HAP-1 (cell line): ENCODE measurements around the gene EIF5A.

Experiments
- DNase-seq, 2 experiments: peaks; one replicate each; pipeline ENCODE4 v3.0.0-alpha.2; 2016 to 2020; ENCODE audit warnings: low spot score in 2 of 2
- H3K27me3 ChIP-seq: fragments of 250-450 bp; sonication (Bioruptor Pico); 2 replicates; pipeline ENCODE4 v1.5.1; 2020; ENCODE audit warnings: low read depth, mild to moderate bottlenecking, moderate library complexity
- H3K36me3 ChIP-seq: fragments of 250-450 bp; sonication (Bioruptor Pico); replicated peaks from 2 replicates; pipeline ENCODE4 v1.5.1; 2020; ENCODE audit warnings: mild to moderate bottlenecking
- H3K4me1 ChIP-seq: fragments of 250-450 bp; sonication (Bioruptor Pico); 2 replicates; pipeline ENCODE4 v1.5.1; 2020; ENCODE audit warnings: mild to moderate bottlenecking
- H3K4me3 ChIP-seq: fragments of 250-450 bp; sonication (Bioruptor Pico); 2 replicates; pipeline ENCODE4 v1.5.1; 2020; ENCODE audit warnings: mild to moderate bottlenecking, moderate library complexity
- H3K9me3 ChIP-seq: fragments of 250-450 bp; sonication (Bioruptor Pico); 2 replicates; pipeline ENCODE4 v1.5.1; 2020; ENCODE audit warnings: mild to moderate bottlenecking, moderate library complexity
- in situ Hi-C: fragments of 300-500 bp; cut with MboI; formaldehyde crosslinking; loops from 3 replicates; pipeline ENCODE4 v1.14.3; 2020; ENCODE audit warnings: low sequenced_read_pairs, inconsistent platforms, mixed read lengths

The EIF5A gene

DNA sequence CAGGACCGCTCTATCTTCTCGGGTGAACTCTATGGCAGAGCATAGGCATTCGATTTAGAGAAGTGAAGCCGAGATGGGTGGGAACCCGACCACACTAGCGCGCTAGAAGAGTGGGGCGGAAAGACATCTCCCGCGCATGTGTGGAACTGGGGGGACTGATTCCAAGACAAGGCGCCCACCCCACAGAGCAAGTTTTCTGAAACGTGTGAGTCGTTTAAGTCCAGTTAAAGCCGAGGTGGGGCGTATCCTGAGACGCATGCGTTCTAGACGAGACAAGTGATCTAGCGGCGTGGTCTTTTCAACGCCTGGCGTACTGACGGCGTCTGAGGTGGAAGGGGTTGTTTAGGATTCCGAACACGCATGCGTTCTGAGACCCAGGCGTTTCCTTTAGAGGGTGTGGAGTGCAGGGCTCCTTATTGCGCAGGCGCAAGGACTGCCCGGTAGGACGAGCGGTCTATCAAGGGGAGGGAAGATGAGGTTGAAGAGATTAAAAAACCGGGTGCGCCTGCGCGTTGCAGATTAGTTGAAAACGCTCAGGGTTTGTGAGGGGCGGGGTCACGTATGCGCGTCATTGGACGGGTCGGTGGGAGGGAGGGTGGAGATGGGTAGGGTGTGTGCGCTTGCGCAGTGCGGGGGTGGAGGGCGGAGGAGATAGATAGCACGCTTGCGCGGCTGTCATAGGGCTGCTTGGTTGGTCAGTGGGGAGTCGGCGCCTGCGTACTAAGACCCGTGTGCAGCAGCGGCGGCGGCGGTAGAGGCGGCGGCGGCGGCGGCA, at the start of gene EIF5A:
Gene EIF5A (plus strand): TSS at position 718 of the 775 bp plus-strand sequence. CDS start 2,008 bp downstream, outside the sequence.
- H3K4me1 ChIP-seq: peaks cover 3% of the 10 kb centered on the region
- in situ Hi-C loops: no loop called here
- peaks cover 42% of the 10 kb centered on the region for H3K36me3 ChIP-seq
- no peaks in the 10 kb centered on the region for H3K27me3 ChIP-seq
- H3K9me3 ChIP-seq: no peaks in the 10 kb centered on the region
- H3K4me3 ChIP-seq: peak within 1 kb of the TSS; percentile 90
- peak; percentile 100 for DNase-seq

DNA sequence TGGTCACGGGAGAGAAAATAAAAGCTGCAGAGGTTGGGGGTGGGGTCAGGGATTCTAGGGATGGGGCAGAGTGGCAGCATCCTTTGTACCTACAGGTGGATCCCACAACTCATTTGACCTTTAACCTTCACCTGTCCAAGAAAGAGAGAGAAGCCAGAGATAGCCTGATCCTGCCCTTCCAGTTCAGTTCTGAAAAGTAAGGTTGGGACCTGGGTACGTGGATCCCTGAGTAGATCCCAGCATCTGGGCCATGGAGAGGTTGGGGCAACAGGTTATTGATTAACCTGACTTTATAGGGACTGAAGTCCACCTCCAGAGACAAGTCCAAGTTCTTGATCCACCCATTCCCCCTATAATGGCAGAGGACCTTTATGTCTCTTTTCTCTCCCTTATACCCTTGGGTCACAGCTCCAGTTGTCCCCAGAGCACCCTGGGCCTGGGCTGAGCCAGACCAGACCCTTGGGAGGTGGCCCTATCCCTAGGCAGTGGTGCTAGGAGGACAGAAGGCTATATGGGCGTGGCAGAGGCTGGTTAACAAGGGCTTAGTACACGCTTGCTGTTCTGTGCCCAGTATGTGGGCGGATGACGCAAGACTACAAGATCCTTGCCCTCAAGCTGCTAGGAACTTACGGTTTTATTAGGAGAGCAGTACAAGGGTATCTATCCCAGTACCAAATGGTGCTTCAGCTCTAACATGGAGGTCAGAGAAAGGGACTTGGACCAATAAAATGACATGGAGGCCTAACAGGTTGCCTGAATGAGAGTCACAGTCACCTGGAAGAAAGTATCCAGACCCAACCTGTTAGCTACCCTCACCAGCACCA, 48.5 kb upstream of the EIF5A start:
- Histone ChIP-seq H3K36me3 (peaks cover 50% of the 10 kb centered on the region), H3K27me3 (no peaks in the 10 kb centered on the region), H3K4me3 (no peak overlapping the region), H3K4me1 (peaks cover 12% of the 10 kb centered on the region), H3K9me3 (no peaks in the 10 kb centered on the region)
- in situ Hi-C loops: no loop called here
- no peak for DNase-seq

DNA sequence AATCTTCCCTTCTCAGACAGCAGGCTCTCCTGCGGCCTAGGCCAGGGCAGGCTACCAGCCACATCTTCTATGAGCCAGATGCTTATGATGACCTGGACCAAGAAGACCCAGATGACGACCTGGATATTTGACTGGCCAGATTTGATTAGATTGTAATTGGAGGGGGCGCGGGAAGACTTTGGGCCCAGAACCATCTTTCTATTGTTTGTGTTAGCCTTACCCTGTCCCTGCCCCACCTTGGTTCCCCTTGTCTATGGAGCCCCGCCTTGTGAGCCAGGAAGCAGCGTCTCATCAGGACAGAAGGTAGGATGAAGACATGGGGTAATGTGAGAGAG, 47.9 kb upstream of the EIF5A start:
- Histone ChIP-seq H3K4me3 (no peak overlapping the region), H3K27me3 (no peaks in the 10 kb centered on the region), H3K4me1 (peaks cover 17% of the 10 kb centered on the region), H3K36me3 (peaks cover 44% of the 10 kb centered on the region), H3K9me3 (no peaks in the 10 kb centered on the region)
- in situ Hi-C loops: no loop called here
- DNase-seq: no peak

DNA sequence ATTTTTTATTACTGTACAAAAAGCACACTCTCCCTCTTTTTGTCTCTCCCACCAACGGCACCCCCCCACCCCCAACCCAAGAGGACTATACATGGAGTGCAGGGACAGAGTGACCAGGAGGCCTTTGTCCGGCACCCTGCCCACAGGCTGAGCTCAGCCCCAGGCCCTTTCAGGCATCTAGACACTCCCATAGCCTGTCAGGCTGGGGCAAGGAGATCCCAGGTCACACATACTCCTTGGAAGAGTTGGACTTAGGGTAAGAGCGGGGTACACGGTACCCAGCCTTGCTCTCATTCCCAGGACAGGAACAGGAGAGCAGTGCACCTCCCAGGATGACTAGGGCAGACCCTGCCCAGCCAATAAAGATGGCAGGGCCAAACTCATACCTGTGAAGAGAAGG, 47.3 kb upstream of the EIF5A start:
- Histone ChIP-seq H3K36me3 (peaks cover 43% of the 10 kb centered on the region), H3K4me3 (no peak overlapping the region), H3K4me1 (peaks cover 22% of the 10 kb centered on the region), H3K9me3 (no peaks in the 10 kb centered on the region), H3K27me3 (no peaks in the 10 kb centered on the region)
- in situ Hi-C loops: no loop called here
- no peak for DNase-seq

DNA sequence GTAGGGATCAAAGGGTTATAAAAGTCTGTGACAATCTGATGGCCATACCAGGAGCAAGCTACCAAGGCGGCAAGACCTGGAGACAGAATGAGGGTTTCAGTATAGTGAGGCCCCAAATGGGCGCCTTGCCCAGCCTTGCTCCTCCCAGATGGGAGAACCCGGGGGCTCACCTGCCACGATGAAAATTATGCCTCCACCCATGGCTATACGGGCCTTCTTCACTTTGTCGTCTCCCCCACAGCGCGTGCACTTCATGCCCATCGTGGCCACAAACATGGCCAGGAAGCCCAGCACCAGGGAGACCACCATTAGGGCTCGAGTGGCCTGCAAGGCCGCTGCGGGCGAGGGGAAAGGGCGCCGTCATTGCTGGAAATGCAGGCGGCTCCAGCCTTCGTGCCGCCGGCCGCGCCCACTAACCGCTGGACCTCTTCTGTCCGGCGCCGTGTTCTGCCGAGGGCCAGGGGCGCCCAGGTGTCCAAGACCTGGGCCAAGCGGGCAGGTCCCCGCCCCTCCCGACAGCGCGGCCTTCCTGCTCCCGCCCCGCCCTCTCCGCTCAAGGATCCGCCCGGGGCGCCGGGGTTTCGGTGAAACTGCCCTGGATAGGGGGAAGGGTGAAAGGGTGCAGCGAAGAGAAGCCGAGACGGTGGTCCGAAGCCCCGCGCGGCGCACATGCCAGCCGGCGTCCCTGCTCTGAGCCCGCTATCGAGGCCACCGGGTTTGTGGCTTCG, 46.6 kb upstream of the EIF5A start:
- in situ Hi-C loops: no loop called here
- H3K4me3 ChIP-seq: no peak overlapping the region
- no peak for DNase-seq
- peaks cover 43% of the 10 kb centered on the region for H3K36me3 ChIP-seq
- H3K9me3 ChIP-seq: no peaks in the 10 kb centered on the region
- H3K4me1 ChIP-seq: peaks cover 26% of the 10 kb centered on the region
- H3K27me3 ChIP-seq: no peaks in the 10 kb centered on the region

DNA sequence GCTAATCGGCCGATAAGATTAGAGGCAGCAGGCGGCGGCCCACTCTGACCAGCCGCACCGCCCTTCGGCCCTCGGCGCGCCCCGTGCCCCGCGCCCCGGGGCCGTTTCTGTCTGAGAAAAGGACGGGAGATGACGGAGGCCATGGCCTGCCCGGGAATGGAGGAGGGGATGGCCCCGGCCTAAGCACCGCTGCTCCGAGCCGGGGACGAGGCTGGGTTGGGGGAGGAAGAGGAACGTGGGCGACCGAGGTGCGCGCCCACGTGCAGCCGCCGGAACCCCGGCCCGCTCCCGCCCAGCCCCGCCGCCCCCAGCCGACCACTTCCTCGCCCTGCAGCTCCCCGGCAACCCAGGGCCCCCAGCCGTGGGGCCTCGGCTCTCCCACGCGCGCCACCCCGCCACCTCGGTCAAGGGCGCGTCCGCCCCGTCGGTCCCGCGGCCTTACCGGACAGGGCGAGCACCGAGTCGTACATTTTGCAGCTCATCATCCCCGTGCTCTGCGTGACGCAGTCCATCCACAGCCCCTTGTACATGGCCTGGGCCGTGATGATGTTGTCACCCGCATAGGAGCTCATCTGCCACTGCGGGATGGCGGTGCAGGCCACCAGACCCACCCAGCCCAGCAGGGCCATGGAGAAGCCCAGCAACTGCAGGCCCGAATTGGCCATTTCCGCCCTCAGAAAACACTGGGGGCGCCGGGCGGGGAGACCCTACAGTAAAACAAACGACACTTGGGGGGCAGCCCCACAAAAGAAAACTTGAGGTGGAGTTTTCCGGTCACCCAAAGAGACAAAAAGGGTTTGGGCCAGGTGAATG, 45.8 kb upstream of the EIF5A start:
- Histone ChIP-seq H3K36me3 (peaks cover 35% of the 10 kb centered on the region), H3K4me3 (no peak overlapping the region), H3K27me3 (no peaks in the 10 kb centered on the region), H3K4me1 (peaks cover 29% of the 10 kb centered on the region), H3K9me3 (no peaks in the 10 kb centered on the region)
- in situ Hi-C loops: no loop called here
- no peak for DNase-seq

DNA sequence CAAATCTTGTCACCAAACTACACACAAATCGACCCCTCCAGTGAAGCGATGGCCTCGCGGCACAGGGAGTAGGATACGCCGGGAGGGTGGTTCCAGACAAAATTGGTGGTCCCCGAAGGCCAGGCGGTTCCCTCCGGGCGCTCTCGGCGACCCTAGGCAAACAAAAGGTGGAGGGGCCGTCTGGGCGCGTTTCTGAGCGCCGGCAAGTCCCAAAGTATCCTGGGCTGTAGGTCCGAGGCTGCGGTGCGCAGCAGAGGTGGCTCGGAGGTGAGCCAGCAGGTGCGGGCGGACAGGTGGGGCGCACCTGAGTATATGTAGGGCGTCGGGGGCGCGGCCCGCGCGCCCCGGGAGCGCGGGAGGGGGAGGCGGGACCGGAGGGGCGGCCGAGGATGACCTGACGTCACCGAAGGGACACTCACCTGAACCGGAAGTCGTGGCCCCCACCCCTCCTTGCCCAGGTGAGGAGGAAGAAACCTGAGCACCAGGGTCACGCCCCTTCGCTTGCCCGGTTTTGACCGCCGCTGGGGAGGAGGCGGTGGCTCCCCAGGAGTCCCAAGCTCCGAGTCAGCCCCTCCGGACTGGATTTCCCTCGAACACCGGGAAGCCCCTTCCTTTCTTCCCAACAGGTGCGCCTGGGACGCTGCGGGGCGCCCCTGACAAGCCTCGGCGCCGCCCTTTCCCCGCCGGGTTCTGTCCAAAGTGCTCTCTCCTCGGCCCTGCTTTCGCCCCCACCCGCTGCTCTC, 45.1 kb upstream of the EIF5A start, which contains the start of gene CLDN7:
Gene CLDN7 (minus strand): TSS at position 287 of the 743 bp plus-strand sequence. CDS start 435 bp downstream, outside the sequence.
- Histone ChIP-seq H3K4me3 (no peak within 1 kb of the TSS), H3K9me3 (no peaks in the 10 kb centered on the region), H3K4me1 (peaks cover 29% of the 10 kb centered on the region), H3K36me3 (peaks cover 28% of the 10 kb centered on the region), H3K27me3 (no peaks in the 10 kb centered on the region)
- in situ Hi-C loops: no loop called here
- no peak for DNase-seq

DNA sequence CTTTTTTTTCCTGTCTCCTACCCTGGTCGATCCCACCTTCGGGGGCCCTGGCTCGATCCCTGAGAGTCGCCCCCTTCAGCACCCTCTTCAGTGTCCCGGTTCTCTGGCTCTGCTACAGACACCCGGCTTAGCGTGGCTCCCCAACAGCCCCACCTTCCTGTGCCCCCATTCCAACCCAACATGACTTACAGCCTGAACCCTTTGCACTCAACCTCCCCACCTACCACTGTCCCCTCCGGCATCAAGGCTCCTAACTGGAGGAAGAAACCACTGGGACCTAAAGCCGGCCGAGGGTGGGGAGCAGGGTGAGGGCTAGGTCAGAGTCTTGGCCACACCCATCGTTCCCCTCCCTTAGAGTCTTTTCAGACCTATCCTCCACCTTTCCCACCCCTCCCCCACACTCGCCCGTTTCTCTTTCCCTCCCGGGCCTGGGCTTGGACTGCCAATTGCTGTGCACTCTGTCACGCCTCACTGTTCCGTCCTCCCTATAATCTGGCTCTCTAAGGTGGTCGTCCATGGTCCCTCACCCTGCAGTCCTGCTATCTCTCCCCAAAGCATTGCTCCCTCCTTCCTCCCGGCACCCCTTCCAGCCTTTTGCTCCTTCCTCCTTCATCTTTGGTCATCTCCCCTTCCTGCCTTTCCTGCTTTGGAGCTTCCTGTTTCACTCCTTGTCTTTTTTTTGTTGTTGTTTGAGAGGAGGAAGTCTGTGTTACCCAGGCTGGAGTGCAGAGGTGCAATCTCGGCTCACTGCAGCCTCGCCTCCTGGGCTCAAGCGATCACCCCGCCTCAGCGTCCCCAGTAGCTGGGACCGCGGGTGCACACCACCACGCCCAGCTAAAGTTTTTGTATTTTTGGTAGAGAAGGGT, 44.3 kb upstream of the EIF5A start:
- Histone ChIP-seq H3K9me3 (no peaks in the 10 kb centered on the region), H3K4me3 (no peak overlapping the region), H3K4me1 (peaks cover 29% of the 10 kb centered on the region), H3K27me3 (no peaks in the 10 kb centered on the region), H3K36me3 (peaks cover 21% of the 10 kb centered on the region)
- in situ Hi-C loops: no loop called here
- peak; percentile 46 to 82 for DNase-seq

DNA sequence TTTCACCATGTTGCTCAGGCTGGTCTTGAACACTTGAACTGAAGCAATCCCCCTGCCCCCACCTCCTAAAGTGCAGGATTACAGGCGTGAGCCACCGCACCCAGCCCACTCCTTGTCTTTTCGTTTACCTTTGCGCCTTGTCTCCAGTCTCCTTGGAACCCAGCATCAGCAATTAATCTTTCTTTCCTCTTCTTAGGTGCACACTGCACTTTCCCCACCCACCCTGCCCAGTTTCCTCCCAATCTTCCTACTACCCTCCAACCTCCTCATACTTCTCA, 43.7 kb upstream of the EIF5A start:
- peaks cover 29% of the 10 kb centered on the region for H3K4me1 ChIP-seq
- no peaks in the 10 kb centered on the region for H3K27me3 ChIP-seq
- peak in 1 of 2 experiments; percentile 17 for DNase-seq
- H3K36me3 ChIP-seq: peaks cover 15% of the 10 kb centered on the region
- in situ Hi-C loops: no loop called here
- H3K4me3 ChIP-seq: no peak overlapping the region
- H3K9me3 ChIP-seq: no peaks in the 10 kb centered on the region

DNA sequence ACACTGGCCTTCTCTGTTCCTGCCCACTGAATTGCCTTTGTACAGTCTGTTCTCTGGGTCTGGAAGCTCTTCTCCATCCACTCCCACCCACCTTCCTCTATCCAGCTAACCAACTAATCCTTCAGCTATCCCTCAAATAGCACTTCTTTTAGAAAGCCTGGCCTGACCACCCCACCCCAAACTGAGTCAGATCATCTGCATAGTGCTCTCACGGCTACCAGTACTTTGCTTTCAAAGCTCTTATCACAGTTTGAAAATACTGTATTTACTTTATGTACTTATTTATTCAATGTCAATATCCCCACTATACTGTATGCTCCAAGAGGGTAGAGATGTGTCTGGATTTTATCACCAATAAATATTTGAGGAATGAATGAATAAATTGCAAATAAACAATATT, 40.6 kb upstream of the EIF5A start:
- Histone ChIP-seq H3K4me3 (no peak overlapping the region), H3K4me1 (peaks cover 29% of the 10 kb centered on the region), H3K36me3 (no peaks in the 10 kb centered on the region), H3K27me3 (no peaks in the 10 kb centered on the region), H3K9me3 (no peaks in the 10 kb centered on the region)
- DNase-seq: no peak
- in situ Hi-C loops: no loop called here

DNA sequence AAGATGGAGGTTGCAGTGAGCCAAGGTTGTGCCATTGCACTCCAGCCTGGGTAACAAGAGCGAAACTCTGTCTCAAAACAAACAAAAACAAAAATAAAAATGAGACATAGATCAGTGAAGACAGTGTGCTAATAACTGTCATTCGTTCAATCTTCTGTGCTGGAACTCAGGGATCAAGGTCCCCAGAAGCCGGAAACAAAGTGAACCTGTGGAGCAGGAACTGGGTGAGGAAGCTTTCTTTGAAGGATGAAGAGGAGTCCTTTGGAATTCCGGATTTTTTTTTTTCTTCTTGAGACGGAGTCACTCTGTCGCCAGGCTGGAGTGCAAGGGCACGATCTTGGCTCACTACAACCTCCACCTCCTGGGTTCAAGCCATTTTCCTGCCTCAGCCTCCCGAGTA, 28.0 kb upstream of the EIF5A start:
- in situ Hi-C loops: no loop called here

DNA sequence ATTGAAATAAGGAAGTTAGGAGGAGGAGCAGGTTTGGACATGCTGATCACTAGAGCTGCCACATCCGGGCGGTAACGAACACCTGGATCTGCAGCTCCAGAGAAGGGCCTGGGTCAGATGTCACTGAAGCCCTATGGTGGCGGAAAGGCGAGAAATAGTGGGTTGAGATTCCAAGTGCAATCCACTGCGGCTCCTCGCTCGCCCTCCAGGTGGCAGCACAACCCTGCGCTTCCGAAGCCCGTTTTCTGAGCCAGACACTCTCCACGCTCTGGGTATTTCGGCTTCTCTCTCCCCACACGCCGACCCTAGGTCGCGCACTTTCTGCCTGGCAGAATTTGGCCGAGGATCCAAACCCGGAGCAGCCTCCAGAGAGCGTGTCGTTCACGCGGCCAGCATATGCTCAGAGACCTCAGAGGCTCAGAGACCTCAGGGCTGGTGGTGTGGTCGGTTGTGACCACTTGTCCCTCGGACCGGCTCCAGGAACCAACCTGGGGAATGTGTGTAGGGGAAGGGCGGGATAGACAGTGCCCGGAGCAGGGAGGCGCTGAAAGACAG, 26.8 kb upstream of the EIF5A start:
- Histone ChIP-seq H3K27me3 (no peaks in the 10 kb centered on the region), H3K4me3 (peak overlapping the region; percentile 75), H3K9me3 (no peaks in the 10 kb centered on the region), H3K36me3 (no peaks in the 10 kb centered on the region), H3K4me1 (peaks cover 8% of the 10 kb centered on the region)
- DNase-seq: peak; percentile 85 to 92
- in situ Hi-C loops: loop anchor here (5.0 kb wide), 1 partner anchor 67 kb away; no protein-coding TSS in a partner anchor

More for the DNA sequence above, 28.0 kb upstream of the EIF5A start:
- Histone ChIP-seq H3K9me3 (no peaks in the 10 kb centered on the region), H3K4me1 (peaks cover 8% of the 10 kb centered on the region), H3K36me3 (no peaks in the 10 kb centered on the region), H3K27me3 (no peaks in the 10 kb centered on the region), H3K4me3 (no peak overlapping the region)
- DNase-seq: no peak
